Lower leg skin (tissue), 3 donors: ENCODE data around the gene TNS3.

Source experiments
- CTCF ChIP-seq, 3 donors: fragments of 450-650 bp; IDR thresholded peaks; one replicate each; pipeline ENCODE4 v1.5.1; 2016; ENCODE audit warnings: antibody characterized with exemption in 3 of 3, mild to moderate bottlenecking in 3 of 3, moderate library complexity in 2 of 3
- POLR2A ChIP-seq, 2 donors: fragments of 450-650 bp; IDR thresholded peaks; one replicate each; pipeline ENCODE4 v1.6.1; 2016 to 2017; ENCODE audit warnings: antibody characterized with exemption in 2 of 2, mild to moderate bottlenecking in 1 of 2, moderate library complexity in 1 of 2

- TF ChIP-seq CTCF (IDR thresholded peaks at IDR 0.05): no peak
- TF ChIP-seq POLR2A (IDR thresholded peaks at IDR 0.05): no peak
Observed at GRCh38 chr7:47579458-47579857, 2.5 kb downstream of the TNS3 start.
